Measurements from ENCODE around the gene CACNB2. TPM values are rescaled to one million over a fixed set of nuclear protein-coding genes. Genes with fewer than 3 reads are reported as not detected.
A peak's percentile ranks its signal among the peaks of the same experiment; 100 is the strongest.
"Not testable (repeated sequence)": the region's sequence is repeated elsewhere in the genome, so short reads cannot be mapped to it uniquely, and the experiment has no call there.

Gene CACNB2
- total and polyA plus RNA-seq, 4 donors, result 0.90 to 23.9 (median 3.7) TPM

DNA sequence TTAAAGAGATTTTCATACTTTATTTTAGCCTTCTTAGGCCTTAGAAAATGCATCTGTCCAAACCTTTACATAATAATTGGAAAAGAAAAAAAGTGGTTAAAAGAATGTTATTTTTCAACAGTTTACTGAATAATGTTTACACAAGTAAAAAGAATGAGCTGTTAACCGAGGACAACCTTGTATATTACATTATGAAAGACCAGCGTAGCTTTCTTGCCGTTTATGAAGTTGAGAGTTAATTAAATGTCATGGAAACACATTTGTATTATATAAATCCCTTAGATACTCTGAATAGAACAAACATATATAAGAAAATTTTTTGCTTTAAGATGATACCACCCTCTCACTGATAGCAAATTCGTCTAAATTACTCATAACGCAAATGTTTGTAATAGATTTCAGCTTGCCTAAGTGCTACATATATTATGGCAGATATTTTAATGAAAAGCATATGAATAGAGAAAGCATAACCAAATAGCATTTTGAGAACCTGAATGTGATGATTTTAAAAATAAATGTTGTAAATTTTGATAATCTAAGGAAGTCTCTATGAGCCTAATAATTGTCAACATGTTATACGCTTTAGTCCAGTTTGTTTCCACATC is 9.1 kb downstream of the CACNB2 start:
- peaks cover 0 to 7% (median 3%) of the 10 kb centered on the region in 4 donors for H3K36me3 ChIP-seq (ENCODE audit: control insufficient read depth in 4 of 4, insufficient read depth in 4 of 4, low read length in 4 of 4)
- peak in 2 of 3 donors; percentile 76 to 79 for DNase-seq
- H3K4me1 ChIP-seq (ENCODE audit: control insufficient read depth in 5 of 5, insufficient read depth in 5 of 5, low read length in 5 of 5), result peaks cover 0 to 25% (median 4%) of the 10 kb centered on the region in 5 donors
- TF ChIP-seq, protein P1, sequence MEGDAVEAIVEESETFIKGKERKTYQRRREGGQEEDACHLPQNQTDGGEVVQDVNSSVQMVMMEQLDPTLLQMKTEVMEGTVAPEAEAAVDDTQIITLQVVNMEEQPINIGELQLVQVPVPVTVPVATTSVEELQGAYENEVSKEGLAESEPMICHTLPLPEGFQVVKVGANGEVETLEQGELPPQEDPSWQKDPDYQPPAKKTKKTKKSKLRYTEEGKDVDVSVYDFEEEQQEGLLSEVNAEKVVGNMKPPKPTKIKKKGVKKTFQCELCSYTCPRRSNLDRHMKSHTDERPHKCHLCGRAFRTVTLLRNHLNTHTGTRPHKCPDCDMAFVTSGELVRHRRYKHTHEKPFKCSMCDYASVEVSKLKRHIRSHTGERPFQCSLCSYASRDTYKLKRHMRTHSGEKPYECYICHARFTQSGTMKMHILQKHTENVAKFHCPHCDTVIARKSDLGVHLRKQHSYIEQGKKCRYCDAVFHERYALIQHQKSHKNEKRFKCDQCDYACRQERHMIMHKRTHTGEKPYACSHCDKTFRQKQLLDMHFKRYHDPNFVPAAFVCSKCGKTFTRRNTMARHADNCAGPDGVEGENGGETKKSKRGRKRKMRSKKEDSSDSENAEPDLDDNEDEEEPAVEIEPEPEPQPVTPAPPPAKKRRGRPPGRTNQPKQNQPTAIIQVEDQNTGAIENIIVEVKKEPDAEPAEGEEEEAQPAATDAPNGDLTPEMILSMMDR (IDR thresholded peaks at IDR 0.05; ENCODE audit: control extremely low read depth, extremely low read depth), result no peak
- no peak for ATAC-seq (ENCODE audit: insufficient read depth, low FRiP score)
- no peak overlapping the region for H3K9ac ChIP-seq (ENCODE audit: insufficient read depth in 1 of 2, low read length in 2 of 2)
- H3K9me3 ChIP-seq (ENCODE audit: control insufficient read depth in 4 of 4, insufficient read depth in 3 of 4, low read length in 3 of 4), result no peaks in the 10 kb centered on the region
- WGBS, 2 donors, result 75 to 85% methylated on average over 6 of the region's 6 CpGs
- H3K4me3 ChIP-seq, result no peak overlapping the region
- no peaks in the 10 kb centered on the region for H3K27me3 ChIP-seq (ENCODE audit: control insufficient read depth in 3 of 3, insufficient read depth in 3 of 3, low read length in 2 of 3)
- H3K27ac ChIP-seq (ENCODE audit: low read depth in 1 of 2, low read length in 1 of 2), result no peak overlapping the region

DNA sequence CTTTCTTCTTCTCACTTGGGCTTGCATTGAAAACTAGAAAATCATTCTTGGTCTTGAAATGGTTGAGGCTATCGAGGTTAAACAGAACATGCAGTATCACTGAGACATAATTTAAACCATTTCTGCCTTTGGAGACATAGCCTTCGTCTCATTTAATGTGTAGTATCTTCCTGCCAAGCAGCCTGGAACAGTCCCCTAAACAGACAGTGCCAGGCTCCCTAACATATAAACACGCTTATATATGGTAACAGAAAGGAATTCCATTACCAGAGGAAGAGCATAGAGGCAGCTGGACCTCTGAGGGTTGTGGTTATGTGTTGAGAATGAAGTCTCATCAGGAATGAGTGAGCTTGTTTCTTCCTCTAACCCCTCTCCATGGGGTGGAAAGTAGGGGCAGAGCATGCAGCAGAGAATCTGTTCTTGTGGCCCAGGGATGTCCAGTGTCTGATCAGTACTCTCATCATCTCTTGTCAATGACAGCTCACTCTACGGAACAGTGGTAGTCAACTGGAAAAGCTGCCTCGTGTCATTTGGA is 11.2 kb downstream of the CACNB2 start:
- no peak for DNase-seq

DNA sequence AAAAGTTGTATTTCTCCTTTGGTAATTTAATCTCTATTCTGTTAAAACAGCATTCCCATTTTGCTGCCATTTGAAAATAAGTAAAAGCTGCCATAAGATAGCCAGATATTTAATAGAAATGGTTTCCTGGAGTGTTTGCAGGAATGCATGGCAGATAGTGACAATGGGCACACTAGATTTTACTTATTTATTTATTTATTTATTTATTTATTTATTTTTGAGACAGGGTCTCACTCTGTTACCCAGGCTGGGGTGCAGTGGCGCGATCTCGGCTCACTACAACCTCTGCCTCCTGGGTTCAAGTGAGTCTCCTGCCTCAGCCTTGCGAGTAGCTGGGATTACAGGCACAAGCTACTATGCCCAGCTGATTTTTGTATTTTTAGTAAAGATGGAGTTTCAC is 13.2 kb downstream of the CACNB2 start:
- not testable (repeated sequence) for H3K27ac ChIP-seq (ENCODE audit: low read depth in 1 of 2, low read length in 1 of 2); DNase-seq; H3K9me3 ChIP-seq (ENCODE audit: control insufficient read depth in 4 of 4, insufficient read depth in 3 of 4, low read length in 3 of 4); H3K9ac ChIP-seq (ENCODE audit: insufficient read depth in 1 of 2, low read length in 2 of 2); H3K4me3 ChIP-seq; ATAC-seq (ENCODE audit: insufficient read depth, low FRiP score); H3K36me3 ChIP-seq (ENCODE audit: control insufficient read depth in 4 of 4, insufficient read depth in 4 of 4, low read length in 4 of 4); H3K27me3 ChIP-seq (ENCODE audit: control insufficient read depth in 3 of 3, insufficient read depth in 3 of 3, low read length in 2 of 3)
- H3K4me1 ChIP-seq (ENCODE audit: control insufficient read depth in 5 of 5, insufficient read depth in 5 of 5, low read length in 5 of 5), result peaks cover 0 to 24% (median 4%) of the 10 kb centered on the region in 5 donors
- 94 to 96% methylated on average over 4 of the region's 4 CpGs for WGBS, 2 donors

More for the DNA sequence above, 11.2 kb downstream of the CACNB2 start:
- no peaks in the 10 kb centered on the region for H3K27me3 ChIP-seq (ENCODE audit: control insufficient read depth in 3 of 3, insufficient read depth in 3 of 3, low read length in 2 of 3)
- no peak for ATAC-seq (ENCODE audit: insufficient read depth, low FRiP score)
- peaks cover 0 to 15% (median 4%) of the 10 kb centered on the region in 5 donors for H3K4me1 ChIP-seq (ENCODE audit: control insufficient read depth in 5 of 5, insufficient read depth in 5 of 5, low read length in 5 of 5)
- H3K4me3 ChIP-seq, result no peak overlapping the region
- H3K27ac ChIP-seq (ENCODE audit: low read depth in 1 of 2, low read length in 1 of 2), result no peak overlapping the region
- TF ChIP-seq, protein P1 (IDR thresholded peaks at IDR 0.05; ENCODE audit: control extremely low read depth, extremely low read depth), result no peak
- H3K36me3 ChIP-seq (ENCODE audit: control insufficient read depth in 4 of 4, insufficient read depth in 4 of 4, low read length in 4 of 4), result peaks cover 0 to 7% (median 4%) of the 10 kb centered on the region in 4 donors
- WGBS, 2 donors, result 86 to 88% methylated on average over 5 of the region's 5 CpGs
- no peak overlapping the region for H3K9ac ChIP-seq (ENCODE audit: insufficient read depth in 1 of 2, low read length in 2 of 2)
- no peaks in the 10 kb centered on the region for H3K9me3 ChIP-seq (ENCODE audit: control insufficient read depth in 4 of 4, insufficient read depth in 3 of 4, low read length in 3 of 4)

DNA sequence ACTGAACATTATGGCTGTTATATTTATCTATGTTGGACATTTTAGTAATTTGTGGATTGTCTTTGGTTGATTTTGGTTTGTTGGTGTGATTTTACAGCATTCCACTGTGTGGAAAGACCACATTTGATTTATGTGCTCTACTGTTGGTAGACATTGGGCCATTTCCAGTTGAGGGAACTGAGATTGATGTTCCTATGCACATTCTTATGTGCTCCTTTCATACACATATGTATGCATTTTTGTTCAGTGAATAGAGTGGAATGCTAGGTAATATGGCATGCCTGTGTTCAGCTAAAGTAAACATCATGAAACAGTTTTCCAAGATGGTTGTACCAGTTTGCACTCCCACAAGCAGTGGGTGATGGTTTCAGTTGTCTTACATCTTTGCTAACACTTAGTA is 15.1 kb downstream of the CACNB2 start:
- Histone ChIP-seq H3K36me3 (ENCODE audit: control insufficient read depth in 4 of 4, insufficient read depth in 4 of 4, low read length in 4 of 4) (peaks cover 0 to 7% (median 4%) of the 10 kb centered on the region in 4 donors), H3K4me1 (ENCODE audit: control insufficient read depth in 5 of 5, insufficient read depth in 5 of 5, low read length in 5 of 5) (peaks cover 0 to 28% (median 4%) of the 10 kb centered on the region in 5 donors), H3K27ac (ENCODE audit: low read depth in 1 of 2, low read length in 1 of 2) (no peak overlapping the region), H3K27me3 (ENCODE audit: control insufficient read depth in 3 of 3, insufficient read depth in 3 of 3, low read length in 2 of 3) (no peaks in the 10 kb centered on the region), H3K4me3 (no peak overlapping the region), H3K9me3 (ENCODE audit: control insufficient read depth in 4 of 4, insufficient read depth in 3 of 4, low read length in 3 of 4) (no peaks in the 10 kb centered on the region), H3K9ac (ENCODE audit: insufficient read depth in 1 of 2, low read length in 2 of 2) (no peak overlapping the region)
- TF ChIP-seq, protein P1 (IDR thresholded peaks at IDR 0.05; ENCODE audit: control extremely low read depth, extremely low read depth), result no peak
- no peak for DNase-seq
- no peak for ATAC-seq (ENCODE audit: insufficient read depth, low FRiP score)

DNA sequence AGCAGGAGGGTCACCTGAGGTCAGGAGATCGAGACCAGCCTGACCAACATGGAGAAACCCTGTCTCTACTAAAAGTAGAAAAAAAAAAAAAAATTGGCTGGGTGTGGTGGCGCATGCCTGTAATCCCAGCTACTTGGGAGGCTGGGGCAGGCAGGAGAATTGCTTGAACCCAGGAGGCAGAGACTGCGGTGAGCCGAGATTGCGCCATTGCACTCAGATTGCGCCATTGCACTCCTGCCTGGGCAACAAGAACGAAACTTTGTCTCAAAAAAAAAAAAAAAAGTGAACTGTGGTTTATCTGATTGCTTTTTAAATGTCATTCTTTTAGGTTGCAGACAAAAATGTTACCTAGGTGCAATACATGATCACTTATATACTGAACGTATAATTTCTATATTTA is 16.6 kb downstream of the CACNB2 start:
- not testable (repeated sequence) for H3K9me3 ChIP-seq (ENCODE audit: control insufficient read depth in 4 of 4, insufficient read depth in 3 of 4, low read length in 3 of 4); H3K4me3 ChIP-seq; H3K36me3 ChIP-seq (ENCODE audit: control insufficient read depth in 4 of 4, insufficient read depth in 4 of 4, low read length in 4 of 4); H3K27me3 ChIP-seq (ENCODE audit: control insufficient read depth in 3 of 3, insufficient read depth in 3 of 3, low read length in 2 of 3); H3K9ac ChIP-seq (ENCODE audit: insufficient read depth in 1 of 2, low read length in 2 of 2); DNase-seq; H3K27ac ChIP-seq (ENCODE audit: low read depth in 1 of 2, low read length in 1 of 2); ATAC-seq (ENCODE audit: insufficient read depth, low FRiP score)
- H3K4me1 ChIP-seq (ENCODE audit: control insufficient read depth in 5 of 5, insufficient read depth in 5 of 5, low read length in 5 of 5), result peaks cover 0 to 29% (median 4%) of the 10 kb centered on the region in 5 donors
- WGBS, 2 donors, result 68 to 80% methylated on average over 8 of the region's 8 CpGs

Data from lung (tissue), 12 donors.